Measurements from ENCODE around the gene HLA-DOA. TPM values are rescaled to one million over a fixed set of nuclear protein-coding genes. Genes with fewer than 3 reads are reported as not detected.

HLA-DOA gene
- total and polyA plus RNA-seq, 10 of the 15 experiments (the other 5 are each of a cell fraction or from before 2014, with no cell fraction given): 8.8 to 108 (median 58.3) TPM

- TF ChIP-seq ZBTB40 (IDR thresholded peaks at IDR 0.05; ENCODE audit: borderline replicate concordance) (no peak), IKZF1 (conservative IDR thresholded peaks at IDR 0.05) (peak; percentile 93), NRF1 (conservative IDR thresholded peaks at IDR 0.05; ENCODE audit: low read depth, low read length) (peak; percentile 95), MTA3 (IDR thresholded peaks at IDR 0.05; ENCODE audit: borderline replicate concordance, low read length) (no peak), NR2C1 (IDR thresholded peaks at IDR 0.05) (0 out of 2 replicates have a peak, but pooled peaks have one; percentile 18), ZNF384 (IDR thresholded peaks at IDR 0.05; ENCODE audit: borderline replicate concordance, low read depth, low read length) (no peak), CHD2 (IDR thresholded peaks at IDR 0.05; ENCODE audit: borderline replicate concordance, low read depth, low read length) (peak; percentile 88), RUNX3 (IDR thresholded peaks at IDR 0.05; ENCODE audit: low read length) (no peak), TARDBP (IDR thresholded peaks at IDR 0.05; ENCODE audit: borderline replicate concordance) (peak; percentile 20; the same call in 1 of the 2 replicates), RAD51 (IDR thresholded peaks at IDR 0.05) (peak; percentile 87), ETV6 (conservative IDR thresholded peaks at IDR 0.05 in 1 of 2, IDR thresholded peaks at IDR 0.05 in 1 of 2; ENCODE audit: borderline replicate concordance in 1 of 2, low read depth in 1 of 2) (peak in 1 of 2 experiments; percentile 32; a peak in 1 of 4 replicates), ZBED1 (IDR thresholded peaks at IDR 0.05; ENCODE audit: borderline replicate concordance) (0 out of 2 replicates have a peak, but pooled peaks have one; percentile 15), DPF2 (IDR thresholded peaks at IDR 0.05) (peak; percentile 62)
- TF ChIP-seq, protein P1, sequence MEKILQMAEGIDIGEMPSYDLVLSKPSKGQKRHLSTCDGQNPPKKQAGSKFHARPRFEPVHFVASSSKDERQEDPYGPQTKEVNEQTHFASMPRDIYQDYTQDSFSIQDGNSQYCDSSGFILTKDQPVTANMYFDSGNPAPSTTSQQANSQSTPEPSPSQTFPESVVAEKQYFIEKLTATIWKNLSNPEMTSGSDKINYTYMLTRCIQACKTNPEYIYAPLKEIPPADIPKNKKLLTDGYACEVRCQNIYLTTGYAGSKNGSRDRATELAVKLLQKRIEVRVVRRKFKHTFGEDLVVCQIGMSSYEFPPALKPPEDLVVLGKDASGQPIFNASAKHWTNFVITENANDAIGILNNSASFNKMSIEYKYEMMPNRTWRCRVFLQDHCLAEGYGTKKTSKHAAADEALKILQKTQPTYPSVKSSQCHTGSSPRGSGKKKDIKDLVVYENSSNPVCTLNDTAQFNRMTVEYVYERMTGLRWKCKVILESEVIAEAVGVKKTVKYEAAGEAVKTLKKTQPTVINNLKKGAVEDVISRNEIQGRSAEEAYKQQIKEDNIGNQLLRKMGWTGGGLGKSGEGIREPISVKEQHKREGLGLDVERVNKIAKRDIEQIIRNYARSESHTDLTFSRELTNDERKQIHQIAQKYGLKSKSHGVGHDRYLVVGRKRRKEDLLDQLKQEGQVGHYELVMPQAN (conservative IDR thresholded peaks at IDR 0.05): peak; percentile 66
- TF ChIP-seq, protein P2, sequence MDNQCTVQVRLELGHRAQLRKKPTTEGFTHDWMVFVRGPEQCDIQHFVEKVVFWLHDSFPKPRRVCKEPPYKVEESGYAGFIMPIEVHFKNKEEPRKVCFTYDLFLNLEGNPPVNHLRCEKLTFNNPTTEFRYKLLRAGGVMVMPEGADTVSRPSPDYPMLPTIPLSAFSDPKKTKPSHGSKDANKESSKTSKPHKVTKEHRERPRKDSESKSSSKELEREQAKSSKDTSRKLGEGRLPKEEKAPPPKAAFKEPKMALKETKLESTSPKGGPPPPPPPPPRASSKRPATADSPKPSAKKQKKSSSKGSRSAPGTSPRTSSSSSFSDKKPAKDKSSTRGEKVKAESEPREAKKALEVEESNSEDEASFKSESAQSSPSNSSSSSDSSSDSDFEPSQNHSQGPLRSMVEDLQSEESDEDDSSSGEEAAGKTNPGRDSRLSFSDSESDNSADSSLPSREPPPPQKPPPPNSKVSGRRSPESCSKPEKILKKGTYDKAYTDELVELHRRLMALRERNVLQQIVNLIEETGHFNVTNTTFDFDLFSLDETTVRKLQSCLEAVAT (IDR thresholded peaks at IDR 0.05): 0 out of 2 replicates have a peak, but pooled peaks have one; percentile 72
- TF ChIP-seq, protein P3, sequence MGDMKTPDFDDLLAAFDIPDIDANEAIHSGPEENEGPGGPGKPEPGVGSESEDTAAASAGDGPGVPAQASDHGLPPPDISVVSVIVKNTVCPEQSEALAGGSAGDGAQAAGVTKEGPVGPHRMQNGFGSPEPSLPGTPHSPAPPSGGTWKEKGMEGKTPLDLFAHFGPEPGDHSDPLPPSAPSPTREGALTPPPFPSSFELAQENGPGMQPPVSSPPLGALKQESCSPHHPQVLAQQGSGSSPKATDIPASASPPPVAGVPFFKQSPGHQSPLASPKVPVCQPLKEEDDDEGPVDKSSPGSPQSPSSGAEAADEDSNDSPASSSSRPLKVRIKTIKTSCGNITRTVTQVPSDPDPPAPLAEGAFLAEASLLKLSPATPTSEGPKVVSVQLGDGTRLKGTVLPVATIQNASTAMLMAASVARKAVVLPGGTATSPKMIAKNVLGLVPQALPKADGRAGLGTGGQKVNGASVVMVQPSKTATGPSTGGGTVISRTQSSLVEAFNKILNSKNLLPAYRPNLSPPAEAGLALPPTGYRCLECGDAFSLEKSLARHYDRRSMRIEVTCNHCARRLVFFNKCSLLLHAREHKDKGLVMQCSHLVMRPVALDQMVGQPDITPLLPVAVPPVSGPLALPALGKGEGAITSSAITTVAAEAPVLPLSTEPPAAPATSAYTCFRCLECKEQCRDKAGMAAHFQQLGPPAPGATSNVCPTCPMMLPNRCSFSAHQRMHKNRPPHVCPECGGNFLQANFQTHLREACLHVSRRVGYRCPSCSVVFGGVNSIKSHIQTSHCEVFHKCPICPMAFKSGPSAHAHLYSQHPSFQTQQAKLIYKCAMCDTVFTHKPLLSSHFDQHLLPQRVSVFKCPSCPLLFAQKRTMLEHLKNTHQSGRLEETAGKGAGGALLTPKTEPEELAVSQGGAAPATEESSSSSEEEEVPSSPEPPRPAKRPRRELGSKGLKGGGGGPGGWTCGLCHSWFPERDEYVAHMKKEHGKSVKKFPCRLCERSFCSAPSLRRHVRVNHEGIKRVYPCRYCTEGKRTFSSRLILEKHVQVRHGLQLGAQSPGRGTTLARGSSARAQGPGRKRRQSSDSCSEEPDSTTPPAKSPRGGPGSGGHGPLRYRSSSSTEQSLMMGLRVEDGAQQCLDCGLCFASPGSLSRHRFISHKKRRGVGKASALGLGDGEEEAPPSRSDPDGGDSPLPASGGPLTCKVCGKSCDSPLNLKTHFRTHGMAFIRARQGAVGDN (IDR thresholded peaks at IDR 0.05): peak; percentile 57; the same call in 1 of the 2 replicates
Observed at GRCh38 chr6:32968093-32968866, 41.1 kb downstream of the HLA-DOA start, which contains the start of gene BRD2 (continued).
